Thoracic aorta (tissue), 2 donors: Measurements from ENCODE around the gene ZYX. TPM values are rescaled to one million over a fixed set of nuclear protein-coding genes. Genes with fewer than 3 reads are reported as not detected.

ENCODE experiments used
- ATAC-seq: fragments of 150-250 bp; one replicate; pipeline ENCODE4 v1.8.0; 2017; ENCODE audit warnings: low read depth; ENCODE audit not compliant: insufficient number of reproducible peaks, low FRiP score
- DNase-seq: peaks from one replicate; pipeline ENCODE4 v3.0.0-alpha.2; 2020; ENCODE audit warnings: low spot score
- H3K27ac ChIP-seq, 2 donors: fragments of 200-600 bp; sonication (generic); 1 replicate in 1 of 2; 2 replicates in 1 of 2; pipeline ENCODE4 v1.5.1; 2016; ENCODE audit warnings: mild to moderate bottlenecking in 2 of 2, moderate library complexity in 2 of 2
- H3K27me3 ChIP-seq: fragments of 200-600 bp; sonication (generic); replicated peaks from 2 replicates; pipeline ENCODE4 v1.6.0; 2016; ENCODE audit warnings: mild to moderate bottlenecking; ENCODE audit not compliant: insufficient read depth
- H3K36me3 ChIP-seq: fragments of 200-600 bp; sonication (generic); one replicate; pipeline ENCODE4 v1.5.1; 2016
- H3K4me1 ChIP-seq, 2 donors: fragments of 200-600 bp; sonication (generic); 1 replicate in 1 of 2; 2 replicates in 1 of 2; pipeline versions ENCODE4 v1.5.1 to v1.6.0; 2016; ENCODE audit warnings: low read depth in 2 of 2, mild to moderate bottlenecking in 1 of 2; ENCODE audit not compliant: control insufficient read depth in 1 of 2
- H3K4me3 ChIP-seq: fragments of 200-600 bp; sonication (generic); 2 replicates; pipeline ENCODE4 v1.5.1; 2016; ENCODE audit warnings: mild to moderate bottlenecking
- H3K9me3 ChIP-seq: fragments of 200-600 bp; sonication (generic); 2 replicates; pipeline ENCODE4 v1.5.1; 2016
- CTCF ChIP-seq: fragments of 200-600 bp; sonication (generic); IDR thresholded peaks from one replicate; pipeline ENCODE4 v1.5.1; 2019; ENCODE audit warnings: antibody characterized with exemption
- total RNA-seq, 2 donors: library from RNA; depleted of rRNA; stranded (reverse); fragments of >200 nt; gene quantifications; one replicate each; pipeline versions ENCODE4 v1.1.0 to v1.2.3, GENCODE V29; 2016

Gene ZYX
- total RNA-seq, 2 donors from 2014 or later, result 234 to 287 TPM

- Histone ChIP-seq H3K4me1 (no peaks in the 10 kb centered on the region), H3K4me3 (no peak overlapping the region), H3K36me3 (no peaks in the 10 kb centered on the region), H3K9me3 (no peaks in the 10 kb centered on the region), H3K27ac (no peak overlapping the region), H3K27me3 (no peaks in the 10 kb centered on the region)
- ATAC-seq (no peak), DNase-seq (no peak)
- no peak for TF ChIP-seq CTCF
Measured at GRCh38 chr7:143435266-143435665, 54.1 kb downstream of the ZYX start.

- TF ChIP-seq CTCF, result no peak
- ATAC-seq, result no peak
Measured at GRCh38 chr7:143436325-143436946, 55.3 kb downstream of the ZYX start.

DNA sequence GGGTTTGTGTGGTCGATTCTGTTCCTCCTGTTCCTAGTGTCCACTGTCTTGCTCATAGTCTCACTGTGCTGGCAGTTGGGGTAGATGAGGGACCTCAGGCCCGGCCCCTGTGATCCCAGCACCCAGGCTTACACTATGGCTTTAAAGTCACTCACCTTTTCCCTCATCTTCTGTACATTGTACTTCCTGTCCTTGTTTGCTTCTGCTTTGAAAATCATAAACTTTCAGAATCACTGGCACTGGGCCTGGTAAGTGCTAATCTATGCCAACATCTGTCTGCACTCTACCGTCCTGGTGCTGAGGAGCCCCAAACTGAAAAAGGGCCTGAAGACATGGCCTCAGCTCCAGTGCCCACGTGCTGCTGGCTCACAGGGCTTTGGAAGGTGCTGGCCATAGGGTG is 56.4 kb downstream of the ZYX start:
- Histone ChIP-seq H3K36me3 (no peaks in the 10 kb centered on the region), H3K4me3 (no peak overlapping the region), H3K9me3 (no peaks in the 10 kb centered on the region), H3K27ac (no peak overlapping the region), H3K4me1 (no peaks in the 10 kb centered on the region), H3K27me3 (no peaks in the 10 kb centered on the region)
- no peak for DNase-seq
- no peak for TF ChIP-seq CTCF
- ATAC-seq, result no peak

More at GRCh38 chr7:143436325-143436946, 55.3 kb downstream of the ZYX start:
- H3K9me3 ChIP-seq, result no peaks in the 10 kb centered on the region
- H3K4me3 ChIP-seq, result no peak overlapping the region
- H3K27ac ChIP-seq, result no peak overlapping the region
- H3K4me1 ChIP-seq, result no peaks in the 10 kb centered on the region
- no peak for DNase-seq
- H3K36me3 ChIP-seq, result no peaks in the 10 kb centered on the region
- H3K27me3 ChIP-seq, result no peaks in the 10 kb centered on the region

GRCh38 chr7:143439866-143440265 is 58.7 kb downstream of the ZYX start:
- Histone ChIP-seq H3K27me3 (no peaks in the 10 kb centered on the region), H3K4me1 (no peaks in the 10 kb centered on the region), H3K27ac (no peak overlapping the region), H3K4me3 (no peak overlapping the region), H3K36me3 (no peaks in the 10 kb centered on the region), H3K9me3 (no peaks in the 10 kb centered on the region)
- DNase-seq (no peak), ATAC-seq (no peak)
- no peak for TF ChIP-seq CTCF

Other genes starting within 250 kb of the ZYX start
- gene PIP, start 249.3 kb upstream of the ZYX start, total RNA-seq, result 1 to 10 TPM in 1 of 2 donors, not detected in 1; 1.1 TPM
- not detected for gene TAS2R39, start 197.9 kb upstream of the ZYX start, total RNA-seq
- gene TAS2R40, start 159.3 kb upstream of the ZYX start, total RNA-seq, result not detected
- 100 to 1,000 TPM; 106 to 148 TPM for gene GSTK1, start 117.9 kb upstream of the ZYX start, total RNA-seq
- 1 to 10 TPM in 1 of 2 donors, not detected in 1; 3.2 TPM for gene TMEM139, start 96.4 kb upstream of the ZYX start, total RNA-seq
- 10 to 100 TPM; 12.3 to 13.4 TPM for gene CASP2, start 93.0 kb upstream of the ZYX start, total RNA-seq
- under 1 TPM in 1 of 2 donors, not detected in 1; 0.68 TPM for gene CLCN1, start 65.2 kb upstream of the ZYX start, total RNA-seq
- gene FAM131B, start 18.6 kb upstream of the ZYX start, total RNA-seq, result 1 to 10 TPM; 2.3 to 3.3 TPM
- gene EPHA1, start 27.5 kb downstream of the ZYX start, total RNA-seq, result under 1 TPM; 0.41 to 0.49 TPM
- gene TAS2R60, start 62.1 kb downstream of the ZYX start, total RNA-seq, result 1 to 10 TPM in 1 of 2 donors, not detected in 1; 8.5 TPM
- gene TAS2R41, start 96.5 kb downstream of the ZYX start, total RNA-seq, result 1 to 10 TPM in 1 of 2 donors, not detected in 1; 2.5 TPM
- gene CTAGE15, start 190.5 kb downstream of the ZYX start, total RNA-seq, result not detected
- 1 to 10 TPM; 2.2 to 6.1 TPM for gene TCAF2, start 239.6 kb downstream of the ZYX start, total RNA-seq